TTC549 (cell line): ENCODE results near the gene SLC1A4.
A peak's percentile ranks its signal among the peaks of the same experiment; 100 is the strongest.

Source experiments
- FAIRE-seq: peaks from 2 replicates; lab custom pipeline; 2012; peaks lifted over from hg19 to GRCh38; lab: Jason Lieb, UNC

SLC1A4 gene

DNA sequence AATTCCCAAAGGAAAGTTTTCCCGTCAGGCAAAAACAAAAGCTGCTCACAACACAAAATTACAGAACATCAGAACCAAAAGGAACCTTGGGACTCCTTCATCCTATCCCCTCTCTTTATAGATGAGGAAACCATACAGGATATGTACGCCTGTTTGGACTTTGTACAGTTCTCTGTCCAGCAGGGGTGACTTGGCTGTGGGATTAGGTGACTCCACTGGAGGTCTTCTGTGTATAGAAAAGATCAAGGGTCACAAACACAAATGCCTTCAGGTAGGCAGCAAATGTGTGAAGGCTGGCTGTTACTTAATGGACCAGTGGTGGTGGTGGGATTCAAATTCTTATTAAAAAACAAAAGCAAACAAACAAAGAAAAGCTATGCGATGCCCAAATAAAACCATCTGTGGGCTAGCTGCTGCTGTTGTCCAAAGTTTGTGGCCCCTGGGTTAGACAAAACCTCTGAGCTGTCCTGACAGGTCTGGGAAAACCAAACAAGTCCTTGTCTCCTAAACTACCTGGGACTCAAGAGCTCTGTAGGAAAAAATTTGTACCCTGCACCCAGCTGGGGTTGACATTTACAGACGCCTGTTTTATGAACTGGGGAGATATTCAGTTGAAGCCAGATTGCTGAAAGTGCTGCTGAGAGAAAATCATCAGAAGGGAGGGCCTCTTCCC lies 65.7 kb downstream of the SLC1A4 start:
- FAIRE-seq, result no peak

DNA sequence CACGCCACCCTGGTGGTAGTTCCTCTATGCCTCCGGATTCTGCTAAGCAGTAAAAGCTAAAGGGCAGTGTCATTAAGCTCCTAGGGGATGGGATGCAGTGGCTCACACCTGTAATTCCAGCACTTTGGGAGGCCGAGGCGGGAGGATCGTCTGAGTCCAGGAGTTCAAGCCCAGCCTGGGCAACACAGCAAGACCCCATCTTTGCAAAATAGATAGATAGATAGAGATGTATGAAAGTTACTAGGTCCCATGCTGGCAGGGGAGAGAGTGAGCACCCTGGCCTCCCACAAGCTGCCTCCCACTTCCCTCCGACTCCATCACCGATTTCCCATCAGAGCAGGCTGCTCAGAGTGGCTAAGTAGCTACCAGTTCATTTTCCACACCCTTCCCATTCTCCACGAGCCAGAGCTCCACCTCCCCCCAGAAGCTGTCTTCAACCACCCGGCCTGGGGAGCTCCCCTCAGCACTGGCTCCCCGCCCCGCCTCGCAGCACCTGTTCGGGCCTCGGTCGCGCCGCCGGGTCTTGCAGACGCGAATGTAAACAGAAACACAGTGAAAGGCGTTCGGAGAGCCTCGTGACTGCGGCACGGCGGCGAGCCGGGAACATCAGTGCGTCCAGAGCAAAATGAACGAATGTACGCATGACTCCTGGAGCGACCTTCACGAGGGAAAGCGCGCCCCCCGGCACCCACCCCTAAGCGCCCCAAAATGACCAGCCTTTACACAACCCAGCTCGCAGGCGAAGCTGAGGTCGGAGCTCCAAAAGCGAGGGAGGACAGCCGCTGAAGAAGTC lies 66.4 kb downstream of the SLC1A4 start:
- no peak for FAIRE-seq

DNA sequence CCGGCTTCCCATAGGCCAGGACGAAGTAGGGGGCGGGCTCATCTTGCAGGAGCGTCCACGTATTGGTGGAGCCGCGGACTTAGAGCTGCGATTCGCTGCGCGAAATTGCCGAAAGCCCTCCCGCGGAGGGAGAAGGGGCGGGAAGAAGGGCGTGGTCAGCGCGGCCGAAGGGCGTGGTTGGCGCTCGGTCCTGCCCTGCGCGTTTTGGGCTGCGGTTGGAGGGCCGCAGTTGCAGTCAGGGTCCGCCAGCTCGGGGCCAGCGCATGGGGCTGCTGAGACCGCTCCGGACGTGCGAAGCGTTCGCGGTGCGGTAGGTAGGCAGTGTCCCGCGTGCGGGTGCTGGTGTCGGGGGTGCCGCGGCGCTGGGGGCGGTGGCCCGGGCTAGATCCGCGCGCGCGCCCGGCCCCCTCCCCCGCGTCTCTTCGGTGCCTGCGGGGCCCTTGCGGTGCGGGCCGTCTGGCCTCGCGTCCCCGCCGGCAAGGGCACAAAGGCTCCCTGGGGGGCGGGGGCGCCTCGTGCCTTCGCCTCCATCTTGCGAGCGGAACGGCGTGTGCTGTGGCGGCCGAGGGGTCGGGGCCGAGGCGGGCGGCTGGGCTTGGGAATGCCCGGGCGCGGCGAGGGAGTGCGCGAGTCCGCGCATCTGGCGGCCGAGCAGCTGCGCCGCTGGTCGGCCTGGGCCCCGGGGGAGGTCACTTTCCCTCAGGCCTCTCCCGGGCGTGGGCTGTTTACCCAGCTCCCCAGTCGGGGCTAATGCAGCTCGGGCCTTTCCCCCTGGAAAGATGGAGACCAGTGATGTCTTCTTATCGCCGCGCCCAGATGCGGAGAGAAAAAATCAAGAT lies 67.2 kb downstream of the SLC1A4 start, which contains the start of gene CEP68:
Gene CEP68, plus strand, starts transcription at position 202 of the 839 bp plus-strand sequence. CDS start 13,029 bp downstream, outside the sequence.
- peak; percentile 95 for FAIRE-seq

DNA sequence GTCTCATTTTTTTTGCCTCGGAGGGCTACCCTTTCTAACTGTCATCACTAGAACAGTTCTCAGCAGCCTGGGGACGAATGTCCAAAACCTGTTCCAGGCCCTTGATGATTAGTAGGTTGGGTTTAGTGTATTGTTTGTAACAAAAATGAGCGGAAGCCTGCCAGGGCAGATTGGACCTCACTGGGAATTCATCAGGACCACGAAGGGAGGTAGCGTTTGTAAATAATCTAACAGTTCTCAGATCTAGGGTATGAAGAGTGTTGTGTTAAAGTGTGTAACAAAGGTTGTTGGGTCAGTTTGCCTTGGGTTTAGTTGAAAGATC lies 67.8 kb downstream of the SLC1A4 start:
- no peak for FAIRE-seq

GRCh38 chr2:65057391-65058052 lies 68.3 kb downstream of the SLC1A4 start:
- no peak for FAIRE-seq

DNA sequence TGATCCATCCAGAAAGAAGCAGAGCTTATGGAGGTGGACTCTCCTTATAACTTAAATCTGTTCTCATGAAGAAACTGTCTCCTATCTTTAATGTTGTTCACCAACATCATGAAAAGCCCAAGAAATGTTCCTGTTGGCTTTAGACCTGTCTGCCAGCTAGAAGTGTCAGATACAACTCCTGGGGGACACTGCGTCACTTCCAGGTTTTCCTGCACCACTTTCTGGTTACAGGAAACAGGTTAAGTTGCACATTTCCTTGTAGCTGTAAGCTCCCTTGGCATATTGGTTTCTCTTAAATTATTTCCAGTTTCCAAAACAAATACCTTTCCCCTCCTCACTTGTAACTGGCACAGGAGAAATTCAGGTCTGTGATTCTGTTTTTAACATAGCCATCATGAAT lies 69.9 kb downstream of the SLC1A4 start:
- FAIRE-seq, result no peak

- no peak for FAIRE-seq
Observed at GRCh38 chr2:65061146-65061909, 72.1 kb downstream of the SLC1A4 start.

GRCh38 chr2:65061910-65062339 lies 72.7 kb downstream of the SLC1A4 start:
- FAIRE-seq, result no peak

DNA sequence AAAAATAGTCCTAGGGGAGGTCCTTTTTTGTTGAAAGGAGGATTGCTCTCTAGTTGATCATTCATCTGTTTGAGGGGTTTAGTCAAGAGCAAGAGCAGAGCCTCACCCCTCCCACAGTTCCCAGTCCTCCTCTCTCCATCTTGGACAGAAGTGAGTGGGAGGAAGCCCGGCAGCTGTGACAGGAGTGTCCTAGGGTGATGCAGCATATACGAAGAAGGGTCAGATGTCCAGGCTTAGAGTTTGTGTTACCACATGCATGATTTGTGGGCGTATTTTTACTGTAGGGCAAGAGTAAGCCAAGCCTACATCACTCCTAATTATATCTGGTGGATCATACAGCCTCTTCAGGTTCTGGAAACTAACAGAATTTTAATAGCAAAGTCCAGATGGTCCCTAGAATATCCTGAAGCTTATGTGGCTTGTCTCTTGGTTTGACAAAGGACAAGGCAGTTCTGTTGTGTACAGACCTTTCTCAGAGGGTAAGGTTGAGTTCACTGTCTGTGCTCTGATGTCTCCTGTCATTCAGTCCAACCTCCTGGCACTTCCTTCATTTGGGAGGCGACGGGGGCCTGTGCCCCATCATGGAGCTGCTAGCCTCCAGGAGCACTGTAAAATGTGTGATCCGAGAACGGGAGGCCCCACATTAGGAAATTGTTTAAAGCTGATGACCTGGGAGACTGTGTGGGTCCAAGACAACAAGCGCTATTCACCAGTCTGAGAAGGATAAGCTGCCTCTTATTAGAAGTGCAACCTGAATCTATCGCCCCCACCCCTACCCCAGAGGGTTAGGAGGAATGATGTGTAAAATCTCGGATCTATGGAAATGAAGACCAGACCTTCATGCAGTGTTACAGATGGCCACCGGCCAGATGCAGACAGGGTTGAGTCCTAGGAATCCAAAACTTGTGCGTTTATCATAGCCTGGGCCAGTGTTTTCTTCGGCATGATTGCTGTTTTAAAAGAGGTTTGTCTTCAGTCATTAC lies 73.9 kb downstream of the SLC1A4 start:
- no peak for FAIRE-seq

- FAIRE-seq, result no peak
Observed at GRCh38 chr2:65064728-65065552, 75.7 kb downstream of the SLC1A4 start.

- FAIRE-seq, result no peak
Observed at GRCh38 chr2:65067806-65068553, 78.8 kb downstream of the SLC1A4 start.

DNA sequence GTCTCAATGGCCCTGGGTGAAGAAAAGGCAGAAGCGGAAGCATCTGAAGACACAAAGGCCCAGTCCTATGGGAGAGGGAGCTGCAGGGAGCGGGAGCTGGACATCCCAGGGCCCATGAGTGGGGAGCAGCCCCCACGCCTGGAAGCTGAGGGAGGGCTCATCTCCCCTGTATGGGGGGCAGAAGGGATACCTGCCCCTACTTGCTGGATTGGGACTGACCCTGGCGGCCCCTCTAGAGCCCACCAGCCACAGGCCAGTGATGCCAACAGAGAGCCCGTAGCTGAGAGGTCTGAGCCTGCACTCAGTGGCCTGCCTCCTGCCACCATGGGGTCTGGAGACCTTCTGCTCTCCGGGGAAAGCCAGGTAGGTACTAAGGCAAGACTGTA lies 80.2 kb downstream of the SLC1A4 start:
- FAIRE-seq, result no peak

DNA sequence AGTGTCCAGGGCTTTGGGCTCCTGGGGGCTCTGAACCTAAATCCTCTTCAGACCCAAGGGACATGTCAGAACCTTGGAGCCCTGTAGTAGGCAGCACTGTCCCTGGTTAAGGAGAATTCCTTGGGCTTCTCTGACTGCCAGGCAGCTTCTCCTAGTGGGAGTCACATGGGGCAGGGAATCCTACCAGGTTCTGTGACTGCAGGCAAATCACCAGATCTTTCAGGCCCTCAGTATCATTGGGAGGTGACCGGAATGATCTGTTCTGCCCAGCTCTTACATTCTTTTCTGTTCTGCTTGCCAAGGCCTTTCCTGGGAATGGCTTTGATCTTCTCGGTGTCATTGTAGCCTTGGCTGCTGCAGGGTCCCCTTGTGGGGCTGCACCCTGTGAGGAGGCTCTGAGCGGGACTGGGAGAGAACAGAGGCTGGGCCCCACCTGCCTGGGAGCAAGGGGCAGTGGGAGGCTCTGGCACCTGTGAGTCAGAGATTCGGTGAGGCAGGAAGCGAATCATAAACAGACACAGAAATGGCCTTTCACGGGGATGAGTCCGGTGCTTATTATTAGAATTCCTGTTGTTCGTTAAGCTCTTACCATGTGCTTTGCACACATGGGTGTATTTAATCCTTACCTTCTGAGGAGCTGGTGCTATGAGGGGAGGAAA lies 81.1 kb downstream of the SLC1A4 start:
- FAIRE-seq, result no peak

DNA sequence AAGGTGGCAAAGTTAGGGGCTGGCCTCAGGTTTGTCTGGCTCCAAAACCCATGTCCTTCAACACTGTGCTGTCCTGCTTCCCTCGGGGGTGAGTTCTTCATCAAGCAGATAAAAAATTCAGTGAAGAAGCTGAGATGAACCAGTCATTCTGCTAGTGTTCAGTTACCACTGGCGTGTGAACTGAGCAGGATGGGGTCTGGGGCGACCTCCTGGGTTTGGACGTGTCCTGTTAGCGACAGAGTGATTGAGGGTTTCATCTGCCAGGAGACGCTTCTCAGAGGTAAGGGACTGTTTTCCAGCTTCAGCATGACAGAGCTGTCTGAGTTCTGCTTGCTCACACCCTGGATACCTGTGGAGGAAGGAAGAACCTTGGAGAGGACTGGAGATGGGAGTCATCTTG lies 81.7 kb downstream of the SLC1A4 start:
- FAIRE-seq, result no peak

GRCh38 chr2:65071499-65072180 lies 82.4 kb downstream of the SLC1A4 start:
- FAIRE-seq, result no peak

DNA sequence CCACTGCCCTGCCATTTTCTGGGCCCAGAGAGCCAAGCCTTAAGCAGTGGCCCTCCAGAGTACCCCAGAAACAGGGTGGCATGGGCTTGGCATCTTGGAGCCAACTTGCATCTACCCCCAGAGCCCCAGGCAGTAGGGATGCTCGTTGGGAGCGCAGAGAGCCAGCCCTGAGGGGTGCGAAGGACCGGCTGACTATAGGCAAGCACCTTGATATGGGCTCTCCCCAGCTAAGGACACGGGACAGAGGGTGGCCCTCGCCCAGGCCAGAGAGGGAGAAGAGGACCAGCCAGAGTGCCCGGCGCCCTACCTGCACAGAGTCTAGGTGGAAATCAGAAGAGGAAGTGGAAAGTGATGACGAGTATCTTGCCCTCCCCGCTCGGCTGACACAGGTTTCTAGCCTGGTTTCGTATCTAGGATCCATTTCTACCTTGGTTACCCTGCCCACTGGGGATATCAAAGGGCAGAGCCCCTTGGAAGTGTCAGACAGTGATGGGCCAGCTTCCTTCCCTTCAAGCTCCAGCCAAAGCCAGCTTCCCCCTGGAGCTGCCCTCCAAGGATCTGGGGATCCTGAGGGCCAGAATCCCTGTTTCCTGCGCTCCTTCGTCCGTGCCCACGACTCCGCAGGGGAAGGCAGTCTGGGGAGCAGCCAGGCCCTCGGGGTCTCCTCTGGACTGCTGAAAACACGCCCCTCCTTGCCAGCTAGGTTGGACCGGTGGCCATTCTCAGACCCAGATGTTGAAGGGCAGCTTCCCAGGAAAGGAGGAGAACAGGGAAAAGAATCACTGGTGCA lies 83.2 kb downstream of the SLC1A4 start:
- FAIRE-seq, result no peak
